GM21786 (cell line): ENCODE results near the gene ABHD16A.
"Not testable (repeated sequence)": the region's sequence is repeated elsewhere in the genome, so short reads cannot be mapped to it uniquely, and the experiment has no call there.

Experiments
- ATAC-seq: cut with Tn5 transposase; IDR thresholded peaks from one replicate; pipeline ENCODE4 v1.9.1; 2021; ENCODE audit not compliant: unreplicated experiment

The ABHD16A gene

GRCh38 chr6:31715022-31715958 is 12.2 kb upstream of the ABHD16A start, which contains the start of gene LY6G6D:
LY6G6D (plus strand) TSS chr6:31715348; CDS start chr6:31715356, 8 bp downstream.
- ATAC-seq: no peak

GRCh38 chr6:31713991-31714684 is 11.0 kb upstream of the ABHD16A start:
- no peak for ATAC-seq

- ATAC-seq: no peak
Observed at GRCh38 chr6:31713465-31713864, 10.3 kb upstream of the ABHD16A start.

GRCh38 chr6:31712296-31712695 is 9.2 kb upstream of the ABHD16A start:
- no peak for ATAC-seq

- no peak for ATAC-seq
Observed at GRCh38 chr6:31711233-31711632, 8.1 kb upstream of the ABHD16A start.

GRCh38 chr6:31710523-31711219 is 7.5 kb upstream of the ABHD16A start:
- no peak for ATAC-seq

- ATAC-seq: not testable (repeated sequence)
Observed at GRCh38 chr6:31709157-31709556, 6.0 kb upstream of the ABHD16A start.

- ATAC-seq: no peak
Observed at GRCh38 chr6:31708224-31708623, 5.1 kb upstream of the ABHD16A start.

- ATAC-seq: no peak
Observed at GRCh38 chr6:31707701-31708100, 4.6 kb upstream of the ABHD16A start.

- ATAC-seq: no peak
Observed at GRCh38 chr6:31706599-31706998, 3.5 kb upstream of the ABHD16A start, which contains the start of gene LY6G6F. LY6G6F (plus strand) TSS chr6:31706866; CDS start chr6:31706907, 41 bp downstream.

GRCh38 chr6:31705931-31706330 is 2.8 kb upstream of the ABHD16A start:
- no peak for ATAC-seq

GRCh38 chr6:31702405-31702818 is 712 bp downstream of the ABHD16A start:
- no peak for ATAC-seq

GRCh38 chr6:31701666-31702404 is 1.3 kb downstream of the ABHD16A start:
- no peak for ATAC-seq

GRCh38 chr6:31700740-31701401 is 2.3 kb downstream of the ABHD16A start:
- no peak for ATAC-seq

- no peak for ATAC-seq
Observed at GRCh38 chr6:31697555-31697954, 5.6 kb downstream of the ABHD16A start.

- no peak for ATAC-seq
Observed at GRCh38 chr6:31693535-31693934, 9.6 kb downstream of the ABHD16A start.

- no peak for ATAC-seq
Observed at GRCh38 chr6:31692886-31693285, 10.2 kb downstream of the ABHD16A start.

- ATAC-seq: no peak
Observed at GRCh38 chr6:31692353-31692752, 10.8 kb downstream of the ABHD16A start.

- no peak for ATAC-seq
Observed at GRCh38 chr6:31691564-31692108, 11.5 kb downstream of the ABHD16A start.

GRCh38 chr6:31691078-31691463 is 12.1 kb downstream of the ABHD16A start:
- no peak for ATAC-seq
